Caco-2 (cell line): ENCODE data around the gene TIMMDC1. TPM values are rescaled to one million over a fixed set of nuclear protein-coding genes. Genes with fewer than 3 reads are reported as not detected.

Experiments
- BruUV-seq: library from RNA; stranded (reverse); fragments of 400-500 nt; replicated peaks from 2 replicates; lab custom pipeline; 2021; lab: Mats Ljungman, UMichigan
- CTCF ChIA-PET: fragments of 300-600 bp; sonication (Branson Sonifier 250); formaldehyde crosslinking; loops from one replicate; lab custom pipeline; 2022; ENCODE audit warnings: antibody characterized with exemption; lab: Charles Lee
- POLR2A ChIA-PET: fragments of 300-600 bp; sonication (Branson Sonifier 250); formaldehyde crosslinking; loops from one replicate; lab custom pipeline; 2022; ENCODE audit warnings: antibody characterized with exemption; lab: Charles Lee
- DNase-seq, 2 experiments: peaks; one replicate each; pipeline versions ENCODE4 v3.0.0 to v3.0.0-alpha.2; 2020 to 2022
- H3K27me3 ChIP-seq: replicated peaks from 2 replicates; pipeline ENCODE4 v1.6.0; 2011; ENCODE audit warnings: low read length; ENCODE audit not compliant: control insufficient read depth, insufficient read depth
- H3K36me3 ChIP-seq: 2 replicates; pipeline ENCODE4 v1.5.1; 2011; ENCODE audit warnings: low read length; ENCODE audit not compliant: control insufficient read depth, insufficient read depth
- H3K4me1 ChIP-seq: fragments of 250-450 bp; sonication (Bioruptor Pico); 2 replicates; pipeline ENCODE4 v1.5.1; 2020; ENCODE audit warnings: mild to moderate bottlenecking
- H3K4me3 ChIP-seq: 2 replicates; pipeline ENCODE4 v1.5.1; 2011; ENCODE audit warnings: low read depth, mild to moderate bottlenecking, control low read depth, low read length
- H3K9me3 ChIP-seq: fragments of 250-450 bp; sonication (Bioruptor Pico); 2 replicates; pipeline ENCODE4 v1.5.1; 2020; ENCODE audit warnings: mild to moderate bottlenecking, moderate library complexity
- H3K27ac Mint-ChIP-seq: one replicate; pipeline ENCODE4 v1.8.0; 2022; ENCODE audit warnings: mixed read lengths; ENCODE audit not compliant: unreplicated experiment
- H3K27me3 Mint-ChIP-seq: one replicate; pipeline ENCODE4 v1.8.0; 2022; ENCODE audit warnings: mixed read lengths; ENCODE audit not compliant: insufficient read depth, unreplicated experiment
- H3K36me3 Mint-ChIP-seq: one replicate; pipeline ENCODE4 v1.8.0; 2022; ENCODE audit warnings: mild to moderate bottlenecking, mixed read lengths; ENCODE audit not compliant: insufficient read depth, unreplicated experiment
- H3K4me1 Mint-ChIP-seq: one replicate; pipeline ENCODE4 v1.8.0; 2022; ENCODE audit warnings: low read depth, mixed read lengths; ENCODE audit not compliant: unreplicated experiment
- H3K4me3 Mint-ChIP-seq: one replicate; pipeline ENCODE4 v1.8.0; 2022; ENCODE audit warnings: mild to moderate bottlenecking, moderate library complexity, mixed read lengths; ENCODE audit not compliant: unreplicated experiment
- H3K9me3 Mint-ChIP-seq: one replicate; pipeline ENCODE4 v1.8.0; 2022; ENCODE audit warnings: mixed read lengths; ENCODE audit not compliant: unreplicated experiment
- CTCF ChIP-seq, 2 experiments: fragments of 200-600 bp in 1 of 2; IDR thresholded peaks; 1 replicate in 1 of 2; 2 replicates in 1 of 2; pipeline versions ENCODE4 v1.5.1 to v1.8.0; 2011 to 2022; ENCODE audit warnings: antibody characterized with exemption in 1 of 2, control low read depth in 1 of 2, inconsistent platforms in 1 of 2, low read depth in 1 of 2, low read length in 1 of 2, mild to moderate bottlenecking in 1 of 2, moderate library complexity in 1 of 2; ENCODE audit not compliant: insufficient read depth in 1 of 2, severe bottlenecking in 1 of 2, unreplicated experiment in 1 of 2
- intact Hi-C: fragments of 100-400 bp; cut with micrococcal nuclease; formaldehyde crosslinking; loops from one replicate; pipeline ENCODE4 v1.10.0; 2022; ENCODE audit not compliant: unreplicated experiment
- total RNA-seq: library from RNA; stranded (reverse); gene quantifications from 2 replicates; pipeline ENCODE4 v1.2.3, GENCODE V29; 2022

The TIMMDC1 gene
- total RNA-seq, 1 experiment from 2014 or later, result 66.7 TPM

GRCh38 chr3:119538772-119539171 lies 40.4 kb downstream of the TIMMDC1 start:
- Mint-ChIP-seq H3K4me1 (no peaks in the 10 kb centered on the region), H3K27me3 (peaks cover 2% of the 10 kb centered on the region), H3K9me3 (no peaks in the 10 kb centered on the region), H3K4me3 (no peak overlapping the region), H3K27ac (no peak overlapping the region), H3K36me3 (no peaks in the 10 kb centered on the region)
- BruUV-seq, result no TSS peak
- H3K4me1 ChIP-seq, result no peaks in the 10 kb centered on the region
- H3K4me3 ChIP-seq, result no peak overlapping the region
- no peak for TF ChIP-seq CTCF (IDR thresholded peaks at IDR 0.05; ENCODE audit: insufficient read depth in 1 of 2, low read depth in 1 of 2, low read length in 1 of 2, severe bottlenecking in 1 of 2, unreplicated experiment in 1 of 2)
- no peaks in the 10 kb centered on the region for H3K9me3 ChIP-seq
- no peaks in the 10 kb centered on the region for H3K27me3 ChIP-seq
- CTCF ChIA-PET, result no interaction called here
- no peaks in the 10 kb centered on the region for H3K36me3 ChIP-seq
- intact Hi-C loops, result no loop called here
- POLR2A ChIA-PET, result no interaction called here
- DNase-seq, result no peak

GRCh38 chr3:119541547-119541946 lies 43.2 kb downstream of the TIMMDC1 start:
- Mint-ChIP-seq H3K27me3 (peaks cover 2% of the 10 kb centered on the region), H3K4me1 (no peaks in the 10 kb centered on the region), H3K36me3 (no peaks in the 10 kb centered on the region), H3K27ac (no peak overlapping the region), H3K9me3 (no peaks in the 10 kb centered on the region), H3K4me3 (no peak overlapping the region)
- BruUV-seq, result no TSS peak
- POLR2A ChIA-PET, result interaction anchor here (0.7 kb wide), 1 partner anchor 802 kb away, joined by 3 read pairs; no protein-coding TSS in a partner anchor
- H3K36me3 ChIP-seq, result no peaks in the 10 kb centered on the region
- CTCF ChIA-PET, result no interaction called here
- H3K9me3 ChIP-seq, result no peaks in the 10 kb centered on the region
- no peaks in the 10 kb centered on the region for H3K27me3 ChIP-seq
- intact Hi-C loops, result no loop called here
- TF ChIP-seq CTCF (IDR thresholded peaks at IDR 0.05; ENCODE audit: insufficient read depth in 1 of 2, low read depth in 1 of 2, low read length in 1 of 2, severe bottlenecking in 1 of 2, unreplicated experiment in 1 of 2), result no peak
- no peak overlapping the region for H3K4me3 ChIP-seq
- H3K4me1 ChIP-seq, result no peaks in the 10 kb centered on the region
- DNase-seq, result no peak

- CTCF ChIA-PET, result no interaction called here
- TF ChIP-seq CTCF (IDR thresholded peaks at IDR 0.05; ENCODE audit: insufficient read depth in 1 of 2, low read depth in 1 of 2, low read length in 1 of 2, severe bottlenecking in 1 of 2, unreplicated experiment in 1 of 2), result no peak
- Mint-ChIP-seq H3K4me1 (no peaks in the 10 kb centered on the region), H3K27me3 (peaks cover 2% of the 10 kb centered on the region), H3K9me3 (no peaks in the 10 kb centered on the region), H3K27ac (no peak overlapping the region), H3K36me3 (no peaks in the 10 kb centered on the region), H3K4me3 (no peak overlapping the region)
- DNase-seq, result no peak
- Histone ChIP-seq H3K9me3 (no peaks in the 10 kb centered on the region), H3K4me1 (no peaks in the 10 kb centered on the region), H3K36me3 (no peaks in the 10 kb centered on the region), H3K27me3 (no peaks in the 10 kb centered on the region), H3K4me3 (no peak overlapping the region)
- BruUV-seq, result no TSS peak
- intact Hi-C loops, result no loop called here
- POLR2A ChIA-PET, result no interaction called here
These were observed 43.9 kb downstream of the TIMMDC1 start for GRCh38 chr3:119542168-119542767.
